Right renal cortex interstitium (tissue), 3 donors: ENCODE measurements around the gene GRIN2A. TPM values are rescaled to one million over a fixed set of nuclear protein-coding genes. Genes with fewer than 3 reads are reported as not detected.

Experiments
- DNase-seq, 3 donors: peaks; one replicate each; pipeline ENCODE4 v3.0.0-alpha.2; 2013; ENCODE audit warnings: low read depth in 3 of 3, low spot score in 2 of 3
- polyA plus RNA-seq, 3 donors: library from polyadenylated mRNA; unstranded; fragments of 120-200 nt; gene quantifications; one replicate each; pipeline ENCODE4 v1.2.1, GENCODE V29; 2013; ENCODE audit not compliant: insufficient read length in 3 of 3

The GRIN2A gene
- polyA plus RNA-seq, 3 donors, result 5.1 to 6.7 (median 6.4) TPM

GRCh38 chr16:10090816-10091215 lies 91.4 kb downstream of the GRIN2A start:
- no peak for DNase-seq

- no peak for DNase-seq
Observed at GRCh38 chr16:10088380-10088793, 93.8 kb downstream of the GRIN2A start.

- no peak for DNase-seq
Observed at GRCh38 chr16:10087151-10087550, 95.1 kb downstream of the GRIN2A start.

- DNase-seq, result no peak
Observed at GRCh38 chr16:10086620-10087019, 95.6 kb downstream of the GRIN2A start.

DNA sequence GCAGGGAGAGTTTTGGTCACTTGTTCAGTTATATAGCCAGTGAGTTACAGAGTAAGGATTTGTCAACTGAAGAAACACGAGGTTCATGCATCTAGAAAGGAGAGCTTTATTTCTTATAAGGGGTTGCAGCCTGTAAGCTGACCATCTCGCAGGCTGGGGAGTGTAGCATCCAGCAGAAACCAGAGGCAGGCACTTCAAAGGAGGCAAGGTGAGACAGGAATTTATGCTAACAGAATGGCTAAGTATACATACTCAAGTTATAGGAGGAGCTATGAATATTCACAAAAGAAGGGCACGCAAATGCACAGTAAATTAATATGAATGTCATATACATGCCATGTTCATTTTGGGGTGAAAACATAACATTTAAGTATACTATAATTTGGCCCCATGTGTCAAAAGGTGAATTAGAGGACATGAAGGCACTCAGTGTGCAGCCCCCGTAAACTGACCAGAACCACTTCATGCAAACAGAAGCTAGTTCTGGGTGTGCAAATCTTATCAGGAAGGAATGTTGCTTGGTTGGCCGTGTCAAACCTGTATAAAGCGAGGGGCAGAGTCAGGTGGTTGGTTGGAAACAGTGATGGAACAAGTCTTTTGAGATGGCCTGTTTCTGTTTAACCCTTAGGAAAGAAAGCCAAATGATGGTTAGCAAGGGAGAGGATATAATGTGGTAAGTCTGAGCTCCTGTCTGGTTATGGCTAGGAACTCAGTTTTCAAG lies 97.0 kb downstream of the GRIN2A start:
- DNase-seq, result no peak

DNA sequence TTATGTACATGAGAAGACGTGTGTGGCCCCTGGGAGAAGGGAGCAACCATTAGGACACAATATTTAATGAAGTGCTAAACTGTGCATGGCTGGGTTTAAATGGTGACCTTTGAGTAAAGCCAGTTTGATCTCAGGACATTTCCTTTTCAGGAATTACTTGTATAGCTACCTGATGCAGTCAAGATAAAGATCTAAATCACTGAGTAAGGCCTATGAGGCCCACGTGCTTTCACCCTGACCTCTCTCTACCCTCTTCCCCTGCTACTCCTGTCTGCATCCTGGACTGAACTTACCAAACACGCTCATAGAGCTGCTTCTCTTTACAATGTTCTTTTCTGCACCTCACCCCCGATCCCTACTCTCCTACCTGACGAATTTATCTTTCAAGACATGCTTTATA lies 98.9 kb downstream of the GRIN2A start:
- DNase-seq, result no peak

DNA sequence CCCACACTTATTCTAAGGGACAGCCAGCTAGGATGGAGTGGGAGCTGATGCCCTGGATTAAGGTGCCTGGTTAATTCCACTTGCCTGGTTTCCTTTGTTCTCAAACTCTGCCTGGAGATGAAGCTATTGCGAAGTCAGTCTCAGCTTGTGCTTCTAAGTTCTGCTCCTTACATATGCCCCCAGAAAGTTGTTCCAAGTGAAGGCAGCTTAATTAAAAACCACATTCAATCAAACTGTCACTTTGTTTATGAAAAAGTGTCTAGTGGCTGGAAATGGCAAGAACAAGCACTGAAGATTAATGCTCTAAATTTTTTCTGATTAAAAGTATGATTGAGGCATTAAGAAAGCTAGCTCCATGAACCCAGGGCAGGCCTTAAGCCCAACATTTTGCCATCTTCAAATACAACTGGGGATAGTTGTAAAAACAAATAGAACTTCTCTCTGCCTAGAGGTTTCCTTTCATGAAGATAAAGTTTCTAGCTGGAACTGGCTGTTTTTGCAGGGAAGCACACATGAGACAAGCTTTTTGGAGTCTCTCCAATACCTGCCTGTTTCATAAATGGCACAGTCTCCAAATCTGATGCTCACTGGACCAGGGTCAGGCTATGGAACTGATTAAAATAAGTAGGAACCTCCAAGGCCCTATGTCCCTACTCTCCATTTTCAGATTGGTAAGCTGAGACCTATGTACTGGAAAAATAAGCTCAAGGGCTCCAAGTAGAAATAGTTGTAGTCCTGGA lies 100.9 kb downstream of the GRIN2A start:
- no peak for DNase-seq

DNA sequence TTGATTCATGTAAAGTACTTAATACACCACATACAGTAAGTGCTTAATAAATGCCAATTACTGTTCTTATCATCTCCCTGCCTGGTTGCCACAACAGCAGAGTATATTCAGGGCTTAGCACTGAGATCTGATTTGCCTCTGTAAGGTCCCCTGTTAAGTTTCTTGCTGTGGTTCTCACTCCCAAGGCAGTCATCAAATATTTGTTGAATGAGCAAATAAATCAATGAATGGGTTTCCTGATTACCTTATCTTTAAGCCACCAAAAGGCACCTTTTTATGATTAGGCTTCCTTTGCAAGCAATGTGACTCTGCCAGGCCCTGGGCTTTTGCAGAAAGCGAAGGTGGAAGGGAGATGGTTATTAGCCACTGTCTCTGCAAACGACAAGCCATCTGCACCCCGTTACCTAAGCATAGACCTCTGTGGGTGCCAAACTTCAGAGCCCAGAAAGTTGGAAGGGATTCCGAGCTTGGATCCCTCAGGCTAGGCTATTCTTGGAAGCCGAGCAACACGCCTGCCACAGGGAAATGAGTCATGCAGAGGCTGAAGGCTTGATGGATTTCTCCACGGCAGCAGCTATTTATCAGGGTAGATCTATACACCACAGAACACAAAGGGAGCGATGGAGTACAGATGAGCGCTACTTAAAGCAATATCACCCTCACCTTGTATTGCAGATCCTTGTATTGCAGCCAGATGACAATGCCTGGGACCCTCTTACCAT lies 102.0 kb downstream of the GRIN2A start:
- DNase-seq, result no peak

GRCh38 chr16:10078541-10078949 lies 103.7 kb downstream of the GRIN2A start:
- DNase-seq, result no peak

DNA sequence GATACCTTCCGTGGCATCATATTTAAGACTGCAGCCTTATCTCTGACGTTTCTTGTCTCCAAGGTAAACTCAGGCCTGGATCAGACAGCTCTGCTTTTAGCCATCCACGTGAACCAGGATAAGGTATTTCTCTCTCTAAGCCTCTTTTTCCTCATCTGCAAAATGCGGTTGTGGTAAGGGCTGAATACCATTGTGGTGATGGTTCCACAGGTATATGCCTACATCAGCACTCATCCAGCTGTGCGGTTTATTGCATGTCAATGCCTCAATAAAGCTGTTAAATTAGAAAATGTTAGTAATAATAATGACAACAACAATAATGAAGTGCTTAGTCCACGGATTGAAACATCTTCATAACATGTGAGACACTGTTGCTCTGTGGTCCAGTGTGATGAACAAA lies 104.4 kb downstream of the GRIN2A start:
- no peak for DNase-seq

GRCh38 chr16:10076037-10076436 lies 106.2 kb downstream of the GRIN2A start:
- no peak for DNase-seq

- DNase-seq, result no peak
Observed at GRCh38 chr16:10070591-10070990, 111.6 kb downstream of the GRIN2A start.

- DNase-seq, result no peak
Observed at GRCh38 chr16:10069374-10069773, 112.9 kb downstream of the GRIN2A start.

GRCh38 chr16:10067835-10068234 lies 114.4 kb downstream of the GRIN2A start:
- no peak for DNase-seq

- DNase-seq, result no peak
Observed at GRCh38 chr16:10067406-10067805, 114.8 kb downstream of the GRIN2A start.

DNA sequence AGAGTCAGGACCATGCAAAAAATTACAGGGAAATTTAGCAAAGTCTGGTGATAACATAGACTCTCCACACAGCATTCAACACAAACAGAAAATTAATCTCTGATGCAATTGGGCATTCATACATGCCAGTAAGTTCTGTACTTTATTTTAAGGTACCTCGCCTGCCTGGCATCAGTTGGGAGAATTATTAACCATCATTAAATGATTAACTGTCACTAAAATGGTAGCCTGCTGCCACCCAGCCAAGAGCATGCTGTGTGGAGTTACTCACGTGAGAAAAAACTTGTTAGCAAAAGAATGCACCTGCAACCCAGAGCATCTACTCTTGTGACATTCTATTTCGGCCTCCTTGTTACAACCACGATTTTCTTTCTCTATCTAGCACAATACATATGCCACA lies 117.2 kb downstream of the GRIN2A start:
- DNase-seq, result no peak

DNA sequence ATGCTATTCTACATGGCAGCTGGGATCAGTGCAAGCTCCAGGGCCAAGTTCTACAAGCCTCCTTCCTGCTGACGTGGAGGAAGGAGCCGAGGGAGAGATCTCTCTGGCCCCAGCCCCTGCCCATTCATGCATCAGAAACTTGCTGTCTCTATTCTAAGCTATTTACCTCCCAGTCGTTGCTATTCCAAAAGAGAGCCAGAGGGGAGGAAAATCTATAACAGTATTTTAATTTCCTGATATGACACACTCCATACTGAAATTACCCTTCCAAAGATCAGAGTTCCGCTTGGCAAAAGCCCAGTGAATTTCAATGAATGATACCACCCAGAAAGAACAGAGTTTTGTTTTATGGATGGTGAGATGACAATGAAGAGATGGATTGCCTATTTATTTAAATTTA lies 133.4 kb downstream of the GRIN2A start:
- DNase-seq, result no peak

- DNase-seq, result no peak
Observed at GRCh38 chr16:10045947-10046346, 136.3 kb downstream of the GRIN2A start.

GRCh38 chr16:10045291-10045775 lies 136.9 kb downstream of the GRIN2A start:
- no peak for DNase-seq

DNA sequence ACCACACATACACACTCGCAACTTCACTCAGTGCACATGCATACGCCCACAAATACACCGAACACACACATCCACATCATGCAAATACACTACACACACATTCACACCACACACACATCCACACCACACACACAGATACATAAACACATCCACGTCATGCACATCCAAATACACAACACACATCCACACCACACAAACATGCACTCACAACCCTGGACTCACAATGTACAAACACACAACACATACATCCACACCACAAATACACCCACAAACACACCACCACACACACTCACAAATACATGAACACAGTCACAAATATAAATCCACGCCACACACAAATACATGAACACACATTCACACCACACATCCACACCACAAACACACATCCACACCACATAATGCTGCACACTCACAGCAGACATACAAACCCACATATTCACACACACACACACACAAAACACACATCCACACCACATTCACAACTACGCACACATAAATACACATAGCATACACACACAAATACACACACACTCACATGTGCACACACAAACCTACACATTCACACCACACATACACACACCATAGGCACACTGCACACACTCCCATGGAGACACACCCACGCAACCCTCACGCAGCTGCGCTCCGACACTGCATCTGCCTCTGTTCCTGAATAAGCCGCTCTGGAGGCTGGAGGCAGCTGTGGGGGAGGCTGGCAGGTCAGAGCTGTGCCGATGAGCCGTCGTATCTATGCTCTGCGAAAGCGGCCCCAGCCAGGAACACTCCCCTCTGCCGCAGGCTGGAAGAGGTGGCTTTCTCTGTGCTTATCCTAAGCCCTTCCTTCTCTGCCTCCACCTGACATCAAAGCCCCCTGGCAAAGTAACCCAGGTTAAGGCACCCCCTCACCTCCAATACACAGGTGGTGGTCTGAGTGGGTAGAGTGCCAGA lies 141.8 kb downstream of the GRIN2A start:
- DNase-seq, result no peak
